Epithelial cell of esophagus (primary cell): ENCODE results near the gene CSNK1E.

Experiments used
- DNase-seq: peaks from one replicate; pipeline ENCODE4 v3.0.0; 2010; ENCODE audit warnings: low read depth
- H3K4me3 ChIP-seq: 2 replicates; pipeline ENCODE4 v1.5.1; 2011; ENCODE audit warnings: mild to moderate bottlenecking, low read length, control low read depth
- TF ChIP-seq, protein P1 (sequence below): IDR thresholded peaks from 2 replicates; pipeline ENCODE4 v1.5.1; 2011; ENCODE audit warnings: low read depth, mild to moderate bottlenecking, low read length, control low read depth, inconsistent platforms; ENCODE audit not compliant: insufficient read depth; ENCODE audit errors: missing control alignments

CSNK1E gene

DNA sequence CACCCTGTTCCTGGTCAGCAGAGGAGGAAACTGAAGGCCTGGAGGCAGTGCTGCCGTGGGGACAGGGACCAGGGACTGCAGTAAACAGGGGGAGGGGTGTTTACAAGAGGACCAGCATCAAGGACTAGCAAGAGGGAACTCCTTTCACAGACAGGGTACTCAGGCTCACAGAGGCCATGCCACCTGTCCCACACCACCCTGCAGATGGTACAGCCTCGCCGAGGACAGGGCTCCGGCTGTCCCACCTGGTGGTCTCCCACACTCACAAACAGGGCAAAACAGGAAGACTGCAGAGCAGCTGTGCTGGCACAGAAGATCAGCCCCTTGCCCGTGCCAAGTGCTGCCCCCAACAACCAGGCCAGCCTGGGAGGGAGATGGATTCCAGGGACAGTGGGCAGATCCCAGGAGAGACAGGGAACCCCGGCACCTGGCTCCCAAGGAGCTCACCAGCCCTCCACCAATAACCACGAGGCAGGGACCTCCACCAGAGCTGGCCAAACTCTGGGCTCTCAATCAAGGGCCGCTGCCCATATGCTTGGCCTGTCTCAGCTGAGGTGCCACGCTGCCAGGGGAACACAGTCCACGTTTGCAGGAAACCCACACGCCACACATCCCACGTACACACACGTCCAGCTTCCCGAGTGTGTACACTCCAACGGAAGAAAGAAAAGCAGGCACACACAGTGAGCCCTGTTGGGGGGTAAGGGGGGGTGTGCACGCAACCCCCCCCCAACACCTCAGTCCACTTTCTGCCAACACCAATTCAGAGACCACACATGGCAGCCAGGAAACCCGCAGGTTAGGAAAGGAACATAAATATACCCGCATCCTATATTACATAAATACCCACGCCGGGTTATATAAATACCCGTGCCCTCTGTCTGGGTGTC, 2.1 kb downstream of the CSNK1E start:
- H3K4me3 ChIP-seq: peak overlapping the region; percentile 75
- TF ChIP-seq, protein P1, sequence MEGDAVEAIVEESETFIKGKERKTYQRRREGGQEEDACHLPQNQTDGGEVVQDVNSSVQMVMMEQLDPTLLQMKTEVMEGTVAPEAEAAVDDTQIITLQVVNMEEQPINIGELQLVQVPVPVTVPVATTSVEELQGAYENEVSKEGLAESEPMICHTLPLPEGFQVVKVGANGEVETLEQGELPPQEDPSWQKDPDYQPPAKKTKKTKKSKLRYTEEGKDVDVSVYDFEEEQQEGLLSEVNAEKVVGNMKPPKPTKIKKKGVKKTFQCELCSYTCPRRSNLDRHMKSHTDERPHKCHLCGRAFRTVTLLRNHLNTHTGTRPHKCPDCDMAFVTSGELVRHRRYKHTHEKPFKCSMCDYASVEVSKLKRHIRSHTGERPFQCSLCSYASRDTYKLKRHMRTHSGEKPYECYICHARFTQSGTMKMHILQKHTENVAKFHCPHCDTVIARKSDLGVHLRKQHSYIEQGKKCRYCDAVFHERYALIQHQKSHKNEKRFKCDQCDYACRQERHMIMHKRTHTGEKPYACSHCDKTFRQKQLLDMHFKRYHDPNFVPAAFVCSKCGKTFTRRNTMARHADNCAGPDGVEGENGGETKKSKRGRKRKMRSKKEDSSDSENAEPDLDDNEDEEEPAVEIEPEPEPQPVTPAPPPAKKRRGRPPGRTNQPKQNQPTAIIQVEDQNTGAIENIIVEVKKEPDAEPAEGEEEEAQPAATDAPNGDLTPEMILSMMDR: no peak
- no peak for DNase-seq

DNA sequence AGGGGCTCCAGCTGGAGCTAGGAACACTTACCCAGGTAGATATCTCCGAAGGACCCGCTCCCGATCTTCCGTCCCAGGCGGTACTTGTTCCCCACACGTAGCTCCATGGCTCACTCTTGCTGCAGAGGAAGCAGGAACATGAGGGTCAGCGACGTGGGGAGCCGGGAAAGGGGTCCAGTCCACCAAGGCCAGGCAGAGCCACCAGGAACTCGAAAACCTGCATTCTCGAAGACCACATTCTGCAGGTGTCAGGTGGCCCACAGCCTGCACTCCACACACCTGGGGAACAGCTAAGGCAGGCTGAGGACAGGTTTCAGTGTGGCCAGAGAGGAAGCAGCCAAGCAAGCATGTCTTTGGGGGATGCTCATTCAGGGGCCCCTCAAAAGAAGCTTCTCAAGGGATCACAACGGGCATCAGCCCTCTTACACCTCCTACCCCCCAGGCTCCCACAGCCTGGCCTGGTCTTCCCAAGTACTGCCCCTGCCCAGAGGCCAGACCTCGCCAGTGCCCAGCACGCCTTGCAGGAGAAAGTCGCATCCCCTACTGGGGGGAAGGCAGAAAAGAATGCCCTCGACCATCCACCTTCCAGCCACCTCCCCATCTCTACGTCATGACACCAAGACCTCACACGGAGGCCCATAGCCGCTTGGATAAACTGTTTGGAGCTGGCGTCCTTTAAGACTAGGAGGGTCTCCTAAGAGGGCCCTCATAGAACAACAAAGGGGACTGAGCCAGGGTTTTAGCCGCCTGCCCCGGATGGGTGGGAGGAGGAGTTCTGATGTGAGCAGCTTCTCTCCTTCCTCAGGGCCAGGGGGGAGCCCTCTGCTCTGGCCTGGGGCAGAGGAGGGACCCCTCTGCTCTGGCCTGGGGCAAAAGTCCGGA, 2.9 kb downstream of the CSNK1E start:
- TF ChIP-seq, protein P1: no peak
- H3K4me3 ChIP-seq: peak overlapping the region; percentile 75
- DNase-seq: peak; percentile 30

DNA sequence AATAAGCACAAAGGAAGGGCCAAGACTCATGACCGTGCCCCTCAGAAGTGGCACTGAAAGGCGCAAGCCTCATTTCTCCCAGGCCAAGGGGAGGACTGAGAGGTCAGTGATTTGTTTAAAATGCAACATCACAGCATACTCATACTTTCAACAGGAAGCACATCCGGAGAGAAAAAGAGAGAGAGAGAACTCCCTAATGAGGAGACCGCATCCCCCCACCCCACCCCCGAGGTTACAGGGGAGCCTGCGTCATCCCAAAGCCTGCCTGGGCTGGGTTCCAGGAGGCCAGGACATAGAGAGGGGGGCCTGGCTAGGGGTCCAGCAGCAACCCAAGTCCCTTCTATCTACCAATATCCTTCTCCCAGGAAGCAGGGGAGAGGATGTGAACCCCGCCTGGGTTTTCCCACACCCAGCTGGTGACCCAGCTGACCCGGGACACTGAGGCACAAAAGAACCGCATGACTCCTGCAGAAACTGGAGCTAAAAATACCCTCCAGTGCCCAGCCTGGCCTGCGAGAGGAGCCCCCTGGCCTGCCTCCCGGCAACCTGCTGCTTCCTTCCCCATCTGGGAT, 3.8 kb downstream of the CSNK1E start:
- H3K4me3 ChIP-seq: peak overlapping the region; percentile 75
- TF ChIP-seq, protein P1: no peak
- peak; percentile 74 for DNase-seq

- TF ChIP-seq, protein P1: no peak
- H3K4me3 ChIP-seq: no peak overlapping the region
- peak; percentile 74 for DNase-seq
These were observed 4.9 kb downstream of the CSNK1E start for GRCh38 chr22:38312261-38312800.

- TF ChIP-seq, protein P1: no peak
- DNase-seq: no peak
- H3K4me3 ChIP-seq: no peak overlapping the region
These were observed 6.0 kb downstream of the CSNK1E start for GRCh38 chr22:38311323-38311620.

DNA sequence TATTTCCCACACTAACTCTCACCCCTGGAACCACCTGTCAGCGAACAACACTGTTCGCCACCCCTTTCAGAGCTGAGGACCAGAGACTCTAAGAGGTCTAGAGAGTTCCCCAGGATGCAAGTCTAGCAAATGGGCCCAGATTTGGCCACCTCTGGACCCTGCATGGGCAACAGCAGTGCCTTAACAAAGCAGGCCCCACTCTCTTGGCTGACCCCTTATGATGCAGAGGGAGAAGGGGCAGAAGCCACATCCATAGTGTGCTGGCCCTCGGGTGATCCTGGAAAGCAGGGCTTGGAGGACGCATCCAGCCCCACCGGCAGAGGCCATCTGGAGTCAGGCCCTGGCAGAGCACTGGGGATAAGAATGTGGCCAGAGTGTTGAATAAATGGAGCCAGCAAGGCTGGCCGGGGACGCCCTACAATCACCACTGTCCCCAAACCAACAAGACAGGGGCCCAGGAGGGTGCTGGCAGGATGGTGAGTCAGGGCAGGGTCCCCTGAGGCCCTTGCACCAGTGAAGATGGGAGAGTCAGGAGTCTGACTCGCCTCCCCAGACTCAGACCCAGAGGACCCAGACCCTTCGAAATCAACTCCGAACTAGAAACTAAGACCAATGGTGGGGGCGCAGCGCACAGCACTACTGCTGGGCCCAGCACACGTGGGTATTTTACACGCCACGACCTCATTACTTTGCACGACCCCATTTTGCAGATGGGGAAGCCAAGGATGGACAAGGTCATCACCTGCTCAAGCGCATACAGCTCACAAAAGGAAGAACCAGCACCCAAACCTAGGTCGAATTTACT, 6.5 kb downstream of the CSNK1E start:
- DNase-seq: no peak
- no peak overlapping the region for H3K4me3 ChIP-seq
- TF ChIP-seq, protein P1: no peak
